Activated naive CD8-positive, alpha-beta T cell treated with anti-CD3 and anti-CD28 coated beads, Interleukin-2, amount 50 U/mL, for 24 hours (primary cell): ENCODE measurements around the gene DYRK1A.

ENCODE experiments used
- ATAC-seq: fragments of 150-1000 bp; cut with Tn5 transposase; one replicate; pipeline ENCODE4 v1.10.0; 2021
- DNase-seq: peaks from one replicate; pipeline ENCODE4 v3.0.0; 2021
- H3K27ac Mint-ChIP-seq: one replicate; pipeline ENCODE4 v1.8.0; 2021; ENCODE audit warnings: mild to moderate bottlenecking, mixed read lengths
- H3K27me3 Mint-ChIP-seq: one replicate; pipeline ENCODE4 v1.8.0; 2021; ENCODE audit warnings: mixed read lengths
- H3K36me3 Mint-ChIP-seq: one replicate; pipeline ENCODE4 v1.8.0; 2021; ENCODE audit warnings: low read depth, mixed read lengths
- H3K4me1 Mint-ChIP-seq: one replicate; pipeline ENCODE4 v1.8.0; 2021; ENCODE audit warnings: mixed read lengths
- H3K4me3 Mint-ChIP-seq: one replicate; pipeline ENCODE4 v1.8.0; 2021; ENCODE audit warnings: mild to moderate bottlenecking, moderate library complexity, mixed read lengths
- H3K9me3 Mint-ChIP-seq: one replicate; pipeline ENCODE4 v1.8.0; 2021; ENCODE audit warnings: mixed read lengths

DYRK1A gene

GRCh38 chr21:37473491-37473890 is 106.9 kb downstream of the DYRK1A start:
- H3K27ac Mint-ChIP-seq, result no peak overlapping the region
- H3K36me3 Mint-ChIP-seq, result peaks cover 34% of the 10 kb centered on the region
- no peak for ATAC-seq
- no peak overlapping the region for H3K4me3 Mint-ChIP-seq
- no peaks in the 10 kb centered on the region for H3K9me3 Mint-ChIP-seq
- no peaks in the 10 kb centered on the region for H3K27me3 Mint-ChIP-seq
- no peak for DNase-seq
- peaks cover 65% of the 10 kb centered on the region for H3K4me1 Mint-ChIP-seq

DNA sequence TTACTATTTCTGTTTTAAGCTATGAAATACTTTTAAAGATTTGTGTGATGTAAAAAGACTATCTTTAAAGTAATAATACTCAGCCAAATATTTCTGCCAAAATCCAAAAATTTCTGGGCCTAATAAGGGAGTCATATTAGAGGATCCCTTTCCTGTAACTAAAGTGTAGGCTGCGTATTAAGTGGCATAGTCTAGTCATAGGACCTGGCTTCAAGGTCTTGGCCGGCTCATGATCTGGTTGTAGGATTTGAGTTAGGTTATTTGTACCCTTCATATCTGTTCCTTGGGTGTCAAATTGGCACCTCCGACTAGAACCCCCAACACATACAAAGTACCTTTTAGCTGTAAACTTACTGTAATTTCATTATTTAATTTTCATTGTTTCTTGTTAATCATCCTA is 107.8 kb downstream of the DYRK1A start:
- Mint-ChIP-seq H3K4me3 (no peak overlapping the region), H3K4me1 (peaks cover 58% of the 10 kb centered on the region), H3K27ac (peak overlapping the region; percentile 1), H3K27me3 (no peaks in the 10 kb centered on the region), H3K9me3 (no peaks in the 10 kb centered on the region), H3K36me3 (peaks cover 29% of the 10 kb centered on the region)
- ATAC-seq (no peak), DNase-seq (no peak)

- ATAC-seq (no peak), DNase-seq (no peak)
- no peaks in the 10 kb centered on the region for H3K27me3 Mint-ChIP-seq
- no peaks in the 10 kb centered on the region for H3K9me3 Mint-ChIP-seq
- H3K27ac Mint-ChIP-seq, result peak overlapping the region; percentile 1
- H3K4me3 Mint-ChIP-seq, result no peak overlapping the region
- peaks cover 29% of the 10 kb centered on the region for H3K36me3 Mint-ChIP-seq
- H3K4me1 Mint-ChIP-seq, result peaks cover 53% of the 10 kb centered on the region
Observed at GRCh38 chr21:37475186-37475868, 108.8 kb downstream of the DYRK1A start.

- ATAC-seq (no peak), DNase-seq (no peak)
- Mint-ChIP-seq H3K27me3 (no peaks in the 10 kb centered on the region), H3K27ac (no peak overlapping the region), H3K4me1 (peaks cover 37% of the 10 kb centered on the region), H3K36me3 (peaks cover 21% of the 10 kb centered on the region), H3K9me3 (no peaks in the 10 kb centered on the region), H3K4me3 (no peak overlapping the region)
Observed at GRCh38 chr21:37478794-37479193, 112.2 kb downstream of the DYRK1A start.

- no peak overlapping the region for H3K27ac Mint-ChIP-seq
Observed at GRCh38 chr21:37483776-37484175, 117.2 kb downstream of the DYRK1A start.

DNA sequence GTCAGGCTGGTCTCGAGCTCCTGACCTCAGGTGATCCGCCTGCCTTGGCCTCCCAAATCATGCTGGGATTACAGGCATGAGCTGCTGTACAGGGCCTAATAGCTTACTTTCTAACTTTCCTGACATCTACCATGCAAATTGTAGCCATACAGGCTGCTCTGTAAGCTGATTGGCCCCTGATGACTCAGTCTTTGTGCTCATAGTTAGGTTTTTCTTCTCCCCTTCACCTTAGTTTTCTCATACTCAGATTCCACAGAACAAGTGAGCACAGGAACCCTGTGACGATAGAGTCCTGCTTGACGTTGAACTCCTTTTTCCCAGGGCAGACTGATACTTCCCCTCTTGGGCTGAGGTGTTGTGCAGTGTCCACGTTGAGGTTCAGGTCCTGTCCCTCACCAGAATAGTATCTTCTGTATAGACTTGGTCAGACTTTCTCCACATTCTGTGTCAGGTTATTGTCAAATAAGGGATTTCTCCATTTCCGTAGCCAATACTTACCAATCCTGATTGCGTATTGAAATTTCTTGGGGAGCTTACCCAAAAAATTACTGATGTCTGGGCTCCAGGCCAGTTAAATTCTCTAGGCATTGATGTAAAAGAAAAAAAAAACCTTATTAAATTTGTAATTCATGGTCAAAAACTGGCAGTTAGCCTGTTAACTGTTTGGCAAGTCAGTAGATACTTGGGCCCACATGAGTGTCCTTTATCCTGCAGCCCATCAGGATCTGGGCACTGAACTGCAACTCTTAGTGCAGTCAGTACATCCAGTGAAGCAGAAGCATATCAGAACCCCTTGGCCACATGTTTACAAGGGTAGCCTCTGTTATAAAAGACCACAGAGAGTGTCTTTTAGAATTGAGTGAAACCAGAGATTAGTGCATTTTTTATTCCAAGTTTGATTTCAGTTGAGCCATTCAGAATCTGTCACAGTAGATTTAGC is 118.2 kb downstream of the DYRK1A start:
- Mint-ChIP-seq H3K9me3 (no peaks in the 10 kb centered on the region), H3K27me3 (no peaks in the 10 kb centered on the region), H3K27ac (no peak overlapping the region), H3K4me3 (no peak overlapping the region), H3K4me1 (peaks cover 5% of the 10 kb centered on the region), H3K36me3 (peaks cover 23% of the 10 kb centered on the region)
- ATAC-seq (no peak), DNase-seq (no peak)

More at GRCh38 chr21:37483776-37484175, 117.2 kb downstream of the DYRK1A start:
- no peaks in the 10 kb centered on the region for H3K9me3 Mint-ChIP-seq
- peaks cover 5% of the 10 kb centered on the region for H3K4me1 Mint-ChIP-seq
- ATAC-seq (no peak), DNase-seq (no peak)
- H3K27me3 Mint-ChIP-seq, result no peaks in the 10 kb centered on the region
- H3K4me3 Mint-ChIP-seq, result no peak overlapping the region
- H3K36me3 Mint-ChIP-seq, result peaks cover 25% of the 10 kb centered on the region

- no peaks in the 10 kb centered on the region for H3K27me3 Mint-ChIP-seq
- H3K4me3 Mint-ChIP-seq, result no peak overlapping the region
- ATAC-seq (no peak), DNase-seq (no peak)
- H3K36me3 Mint-ChIP-seq, result peaks cover 23% of the 10 kb centered on the region
- H3K9me3 Mint-ChIP-seq, result no peaks in the 10 kb centered on the region
- H3K4me1 Mint-ChIP-seq, result peaks cover 2% of the 10 kb centered on the region
- H3K27ac Mint-ChIP-seq, result no peak overlapping the region
Observed at GRCh38 chr21:37489553-37489952, 123.0 kb downstream of the DYRK1A start.

DNA sequence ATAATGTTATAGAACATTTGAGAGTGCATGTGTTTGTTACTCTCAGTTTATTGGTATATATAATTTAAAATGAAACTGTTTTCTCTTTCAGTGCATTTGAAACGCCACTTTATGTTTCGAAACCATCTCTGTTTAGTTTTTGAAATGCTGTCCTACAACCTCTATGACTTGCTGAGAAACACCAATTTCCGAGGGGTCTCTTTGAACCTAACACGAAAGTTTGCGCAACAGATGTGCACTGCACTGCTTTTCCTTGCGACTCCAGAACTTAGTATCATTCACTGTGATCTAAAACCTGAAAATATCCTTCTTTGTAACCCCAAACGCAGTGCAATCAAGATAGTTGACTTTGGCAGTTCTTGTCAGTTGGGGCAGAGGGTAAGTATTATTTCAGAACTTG is 123.5 kb downstream of the DYRK1A start:
- no peaks in the 10 kb centered on the region for H3K9me3 Mint-ChIP-seq
- DNase-seq (no peak), ATAC-seq (no peak)
- H3K4me3 Mint-ChIP-seq, result no peak overlapping the region
- peaks cover 20% of the 10 kb centered on the region for H3K36me3 Mint-ChIP-seq
- no peaks in the 10 kb centered on the region for H3K27me3 Mint-ChIP-seq
- H3K27ac Mint-ChIP-seq, result no peak overlapping the region
- H3K4me1 Mint-ChIP-seq, result peaks cover 2% of the 10 kb centered on the region

- Mint-ChIP-seq H3K36me3 (peaks cover 32% of the 10 kb centered on the region), H3K4me3 (no peak overlapping the region), H3K9me3 (no peaks in the 10 kb centered on the region), H3K27ac (no peak overlapping the region), H3K4me1 (no peaks in the 10 kb centered on the region), H3K27me3 (no peaks in the 10 kb centered on the region)
- ATAC-seq (no peak), DNase-seq (no peak)
Observed at GRCh38 chr21:37496972-37497371, 130.4 kb downstream of the DYRK1A start.

DNA sequence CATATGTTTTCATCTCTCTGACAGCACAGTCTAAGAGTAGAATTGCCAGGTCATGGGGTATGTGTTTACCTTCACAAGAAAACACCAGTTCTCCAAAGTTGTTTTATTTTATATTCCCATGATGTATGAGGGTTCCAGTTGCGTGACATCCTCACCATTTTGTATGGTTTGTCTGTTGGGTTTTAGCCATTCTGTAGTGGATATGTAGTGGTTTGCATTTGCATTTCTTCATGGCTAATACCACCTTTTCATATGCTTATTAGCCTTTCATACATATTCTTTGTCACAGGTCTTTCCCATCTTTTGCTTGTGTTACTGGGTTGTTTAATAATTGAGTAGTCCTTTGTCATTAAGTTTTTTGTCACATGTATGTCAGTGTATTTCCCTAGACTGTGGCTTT is 132.1 kb downstream of the DYRK1A start:
- Mint-ChIP-seq H3K9me3 (no peaks in the 10 kb centered on the region), H3K27ac (no peak overlapping the region), H3K4me1 (peaks cover 7% of the 10 kb centered on the region), H3K4me3 (no peak overlapping the region), H3K27me3 (no peaks in the 10 kb centered on the region), H3K36me3 (peaks cover 36% of the 10 kb centered on the region)
- DNase-seq, result no peak
- ATAC-seq, result no peak

- Mint-ChIP-seq H3K27me3 (no peaks in the 10 kb centered on the region), H3K4me1 (peaks cover 20% of the 10 kb centered on the region), H3K9me3 (no peaks in the 10 kb centered on the region), H3K36me3 (peaks cover 48% of the 10 kb centered on the region), H3K27ac (peak overlapping the region; percentile 85), H3K4me3 (no peak overlapping the region)
- no peak for ATAC-seq
- no peak for DNase-seq
Observed at GRCh38 chr21:37502947-37503346, 136.4 kb downstream of the DYRK1A start.

DNA sequence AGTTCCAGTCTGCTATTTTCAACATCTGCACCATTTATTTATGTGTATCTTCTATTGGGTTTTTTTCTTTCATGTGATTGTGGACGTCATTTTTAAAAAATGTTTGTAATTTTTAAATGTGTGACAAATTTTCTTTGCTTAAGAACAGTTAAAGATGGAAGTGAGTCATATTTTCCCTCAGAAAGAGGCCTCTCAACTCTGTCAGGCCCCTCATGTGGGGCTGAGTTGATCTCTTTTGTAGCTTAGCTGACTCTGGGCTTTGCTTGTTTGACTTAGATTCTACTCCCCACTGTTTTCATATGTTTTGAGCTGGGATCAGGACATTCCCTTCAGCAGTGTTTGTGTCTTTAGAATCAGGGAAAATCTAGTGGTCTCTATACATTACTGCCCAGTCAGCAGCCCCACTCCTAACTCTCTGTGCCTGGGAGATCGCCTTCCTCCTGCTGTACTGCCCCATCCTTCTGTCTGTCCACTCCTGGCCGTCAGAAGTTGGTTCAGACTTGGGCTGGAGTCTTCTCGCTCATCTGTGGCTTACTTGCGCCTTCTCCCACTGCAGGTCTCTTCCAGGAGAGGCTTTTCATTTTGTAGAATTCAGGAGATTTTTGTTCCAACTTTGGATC is 137.4 kb downstream of the DYRK1A start:
- peaks cover 43% of the 10 kb centered on the region for H3K36me3 Mint-ChIP-seq
- peak overlapping the region; percentile 39 for H3K4me3 Mint-ChIP-seq
- peak; percentile 75 for ATAC-seq

DNA sequence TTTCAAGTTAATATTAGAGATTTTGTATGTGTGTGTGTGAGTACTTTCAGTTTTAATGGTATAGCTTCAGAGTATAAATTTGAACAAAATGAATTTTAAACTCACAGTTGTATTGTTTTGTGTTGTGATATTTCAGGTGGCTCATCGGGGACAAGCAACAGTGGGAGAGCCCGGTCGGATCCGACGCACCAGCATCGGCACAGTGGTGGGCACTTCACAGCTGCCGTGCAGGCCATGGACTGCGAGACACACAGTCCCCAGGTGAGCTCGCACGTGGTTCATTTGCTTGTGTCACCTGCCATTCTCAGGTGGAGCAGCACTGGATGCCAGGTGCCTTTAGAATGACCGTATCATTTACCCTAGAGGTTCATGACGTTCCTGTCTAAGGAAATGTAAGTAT is 139.4 kb downstream of the DYRK1A start:
- H3K4me1 Mint-ChIP-seq, result peaks cover 20% of the 10 kb centered on the region
- DNase-seq (no peak), ATAC-seq (no peak)
- H3K27ac Mint-ChIP-seq, result no peak overlapping the region
- H3K9me3 Mint-ChIP-seq, result no peaks in the 10 kb centered on the region
- no peak overlapping the region for H3K4me3 Mint-ChIP-seq
- peaks cover 46% of the 10 kb centered on the region for H3K36me3 Mint-ChIP-seq
- no peaks in the 10 kb centered on the region for H3K27me3 Mint-ChIP-seq

More for the DNA sequence above, 137.4 kb downstream of the DYRK1A start:
- Mint-ChIP-seq H3K9me3 (no peaks in the 10 kb centered on the region), H3K4me1 (peaks cover 20% of the 10 kb centered on the region), H3K27me3 (no peaks in the 10 kb centered on the region), H3K27ac (peak overlapping the region; percentile 85)
- no peak for DNase-seq

GRCh38 chr21:37507716-37508115 is 141.1 kb downstream of the DYRK1A start:
- no peak for ATAC-seq
- Mint-ChIP-seq H3K36me3 (peaks cover 53% of the 10 kb centered on the region), H3K27ac (no peak overlapping the region), H3K4me3 (no peak overlapping the region), H3K9me3 (no peaks in the 10 kb centered on the region), H3K4me1 (peaks cover 20% of the 10 kb centered on the region), H3K27me3 (no peaks in the 10 kb centered on the region)
- DNase-seq, result no peak

- Mint-ChIP-seq H3K4me1 (peaks cover 17% of the 10 kb centered on the region), H3K36me3 (peaks cover 52% of the 10 kb centered on the region), H3K4me3 (no peak overlapping the region), H3K9me3 (no peaks in the 10 kb centered on the region), H3K27me3 (no peaks in the 10 kb centered on the region), H3K27ac (no peak overlapping the region)
- ATAC-seq, result no peak
- no peak for DNase-seq
Observed at GRCh38 chr21:37508341-37508740, 141.8 kb downstream of the DYRK1A start.
